ENCODE results near the gene STIMATE.

The STIMATE gene

DNA sequence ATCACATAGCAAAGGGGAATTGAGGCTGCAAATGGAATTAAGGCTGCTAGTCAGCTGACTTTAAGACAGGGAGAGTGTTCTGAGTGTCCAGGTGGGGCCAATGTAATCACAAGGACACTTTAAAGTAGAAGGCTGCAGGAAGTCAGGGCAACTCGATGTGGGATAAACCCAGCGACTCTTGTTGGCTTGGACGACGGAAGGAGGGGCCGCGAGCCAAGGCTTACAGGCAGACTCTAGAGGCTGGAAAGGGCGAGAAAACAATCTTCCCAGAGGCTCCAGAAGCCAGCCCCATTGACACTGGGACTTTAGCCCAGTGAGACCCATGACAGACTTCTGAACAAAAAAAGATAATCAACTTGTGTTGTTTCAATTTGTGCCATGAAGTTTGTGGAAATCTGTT is 49.6 kb downstream of the STIMATE start:
- no peaks in the 10 kb centered on the region for H3K27me3 Mint-ChIP-seq
- H3K9me3 Mint-ChIP-seq: no peaks in the 10 kb centered on the region
- H3K36me3 Mint-ChIP-seq: peaks cover 15 to 53% of the 10 kb centered on the region in 2 donors
- ATAC-seq (replicated peaks) (no peak), DNase-seq (no peak)
- H3K27ac Mint-ChIP-seq: no peak overlapping the region
- H3K4me3 Mint-ChIP-seq: no peak overlapping the region
- H3K4me1 Mint-ChIP-seq: peaks cover 9 to 12% of the 10 kb centered on the region in 2 donors

DNA sequence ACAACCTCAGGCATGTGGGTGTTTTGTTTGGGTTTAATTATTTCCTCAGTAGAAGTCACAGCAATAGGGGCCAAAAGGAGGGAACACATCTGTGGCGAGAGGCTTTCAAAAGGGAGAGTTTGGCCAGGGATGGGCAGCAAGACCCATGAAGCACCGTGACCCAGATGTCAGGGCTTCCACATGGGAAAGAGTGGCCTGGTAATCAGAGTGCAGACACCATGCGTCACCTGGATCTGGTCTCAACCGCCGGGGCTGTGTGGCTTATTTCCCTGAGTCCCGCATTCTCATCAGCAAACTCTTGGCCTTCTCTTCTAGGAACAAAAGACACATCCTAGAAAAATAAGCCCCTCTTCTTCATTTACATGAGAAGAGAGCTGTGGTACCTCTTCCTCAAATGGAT is 50.1 kb downstream of the STIMATE start:
- no peaks in the 10 kb centered on the region for H3K9me3 Mint-ChIP-seq
- no peak overlapping the region for H3K27ac Mint-ChIP-seq
- H3K4me3 Mint-ChIP-seq: no peak overlapping the region
- no peak for DNase-seq
- no peaks in the 10 kb centered on the region for H3K27me3 Mint-ChIP-seq
- ATAC-seq (replicated peaks): no peak
- peaks cover 15 to 57% of the 10 kb centered on the region in 2 donors for H3K36me3 Mint-ChIP-seq
- H3K4me1 Mint-ChIP-seq: peaks cover 9 to 12% of the 10 kb centered on the region in 2 donors

DNA sequence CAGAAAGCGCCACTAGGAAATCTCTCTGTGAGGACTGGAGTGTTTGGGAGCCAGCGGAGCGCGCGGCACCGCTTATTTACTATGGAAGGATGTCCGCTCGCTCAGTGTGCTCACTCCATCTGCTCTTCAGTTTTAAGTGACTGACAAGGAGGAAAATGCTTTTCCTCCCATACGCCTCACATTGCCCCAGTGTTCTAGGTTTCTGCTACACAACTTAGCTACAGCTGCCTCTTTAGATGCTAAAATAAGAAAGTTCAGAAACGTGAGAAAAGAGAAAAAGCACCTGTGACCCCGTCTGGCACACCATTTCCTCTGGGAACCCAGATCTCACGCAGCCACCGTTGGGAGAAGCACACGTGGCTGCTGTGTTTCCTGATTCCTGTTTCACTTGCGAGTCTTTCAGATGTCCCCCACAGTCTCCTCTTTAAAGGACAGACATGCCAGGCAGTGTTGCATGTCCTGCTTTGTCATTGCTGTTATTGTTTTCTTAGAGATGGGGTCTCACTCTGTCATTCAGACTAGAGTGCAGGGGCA is 50.8 kb downstream of the STIMATE start:
- H3K4me3 Mint-ChIP-seq: peak overlapping the region; percentile 50 to 56
- no peaks in the 10 kb centered on the region for H3K27me3 Mint-ChIP-seq
- no peaks in the 10 kb centered on the region for H3K9me3 Mint-ChIP-seq
- DNase-seq (no peak), ATAC-seq (replicated peaks) (peak in 1 of 2 donors; percentile 25)
- H3K4me1 Mint-ChIP-seq: peaks cover 9 to 12% of the 10 kb centered on the region in 2 donors
- H3K36me3 Mint-ChIP-seq: peaks cover 18 to 58% of the 10 kb centered on the region in 2 donors
- H3K27ac Mint-ChIP-seq: no peak overlapping the region

DNA sequence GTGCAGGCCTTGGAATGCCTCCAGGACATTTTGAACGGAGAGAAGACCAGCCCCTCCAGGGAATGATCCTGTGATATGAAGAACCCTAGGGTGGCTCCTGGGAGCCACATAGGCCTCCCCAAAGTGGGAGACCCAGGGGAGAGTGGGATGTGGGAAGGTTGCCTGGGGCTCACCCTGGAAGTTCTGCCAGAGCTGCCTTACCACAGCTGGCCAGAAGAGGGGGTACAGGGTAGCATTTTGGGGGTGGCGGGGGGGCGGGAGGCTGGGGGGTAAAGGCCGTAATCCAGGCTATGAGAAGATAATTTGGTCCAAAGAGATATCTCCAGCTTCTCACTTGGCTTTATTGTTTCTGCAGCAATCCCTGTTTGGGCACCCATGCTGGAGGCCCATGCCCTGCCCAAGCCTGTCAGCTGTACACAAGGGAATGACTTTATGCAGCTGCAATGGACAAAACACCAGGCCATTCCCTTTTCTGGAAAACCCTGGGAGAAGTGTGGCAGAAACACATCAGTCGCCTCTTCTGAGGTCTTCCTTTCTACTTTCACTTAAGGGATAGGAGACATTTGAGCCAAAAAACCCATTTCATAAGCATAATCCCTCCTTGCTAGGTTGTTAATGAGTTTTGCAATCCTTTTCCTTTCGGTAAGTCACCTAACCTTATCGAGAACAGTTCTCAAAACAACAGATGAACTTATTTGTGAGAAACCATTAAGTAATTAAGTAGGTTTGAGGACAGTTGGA is 51.5 kb downstream of the STIMATE start:
- no peak for DNase-seq
- Mint-ChIP-seq H3K4me1 (peaks cover 9 to 17% of the 10 kb centered on the region in 2 donors), H3K27me3 (no peaks in the 10 kb centered on the region), H3K4me3 (no peak overlapping the region), H3K36me3 (peaks cover 18 to 63% of the 10 kb centered on the region in 2 donors), H3K9me3 (no peaks in the 10 kb centered on the region), H3K27ac (no peak overlapping the region)
- ATAC-seq (replicated peaks): no peak

DNA sequence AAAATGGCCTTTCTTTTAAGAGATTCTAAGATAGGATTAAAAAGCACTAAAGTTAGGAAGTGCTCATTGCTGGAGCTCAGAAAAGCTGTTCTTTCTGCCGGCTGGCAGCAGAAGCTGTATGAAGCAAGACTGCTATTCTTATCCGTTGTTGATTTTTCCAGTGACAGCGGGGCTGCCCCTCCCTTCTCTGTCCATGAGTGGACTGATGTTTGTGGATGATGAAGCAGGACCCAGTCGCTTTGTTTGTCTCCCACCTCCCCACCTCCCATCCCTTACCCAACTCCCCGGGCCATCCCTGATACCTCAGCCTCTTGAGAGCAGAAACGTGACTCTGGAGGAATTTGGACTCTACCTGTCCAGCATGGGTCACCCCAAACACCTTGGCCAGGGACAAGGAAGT is 52.2 kb downstream of the STIMATE start:
- H3K36me3 Mint-ChIP-seq: peaks cover 24 to 64% of the 10 kb centered on the region in 2 donors
- peaks cover 9 to 17% of the 10 kb centered on the region in 2 donors for H3K4me1 Mint-ChIP-seq
- no peaks in the 10 kb centered on the region for H3K27me3 Mint-ChIP-seq
- H3K4me3 Mint-ChIP-seq: no peak overlapping the region
- no peak overlapping the region for H3K27ac Mint-ChIP-seq
- ATAC-seq (replicated peaks) (no peak), DNase-seq (no peak)
- no peaks in the 10 kb centered on the region for H3K9me3 Mint-ChIP-seq

DNA sequence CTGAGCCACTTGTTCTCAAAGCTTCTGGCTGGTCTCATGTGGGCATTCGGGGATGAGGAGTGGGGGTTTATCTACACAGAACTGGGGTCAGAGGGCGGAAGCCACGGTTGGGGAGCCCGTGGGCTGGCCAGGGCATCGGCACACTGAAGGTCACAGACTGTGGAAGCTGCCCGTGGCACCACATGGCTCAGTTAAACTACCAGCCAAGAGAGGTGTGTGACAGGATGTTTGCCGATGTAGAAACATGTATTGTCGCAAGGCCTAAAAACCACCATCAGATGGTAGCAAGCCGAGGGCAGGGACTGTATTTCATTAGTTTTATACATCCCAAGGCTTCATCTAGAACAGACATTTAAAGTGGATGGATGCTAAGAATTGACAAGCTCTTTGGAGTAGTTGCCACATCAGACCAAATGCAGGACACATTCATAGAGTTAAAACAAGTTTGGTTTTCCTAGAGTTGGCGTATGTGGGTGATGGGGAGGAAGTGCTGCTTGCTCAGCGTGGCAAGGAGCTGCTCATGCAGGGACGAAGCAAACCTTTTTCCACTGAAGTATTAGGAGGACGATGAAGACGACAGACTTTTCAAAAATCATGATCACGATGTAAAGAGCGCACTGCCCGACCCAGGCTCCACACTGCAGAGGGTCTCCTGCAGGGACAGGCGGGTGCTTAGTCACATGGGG is 52.9 kb downstream of the STIMATE start:
- Mint-ChIP-seq H3K27me3 (no peaks in the 10 kb centered on the region), H3K36me3 (peaks cover 24 to 61% of the 10 kb centered on the region in 2 donors), H3K9me3 (no peaks in the 10 kb centered on the region), H3K4me1 (peaks cover 10 to 17% of the 10 kb centered on the region in 2 donors), H3K27ac (no peak overlapping the region), H3K4me3 (no peak overlapping the region)
- no peak for DNase-seq
- no peak for ATAC-seq (replicated peaks)

DNA sequence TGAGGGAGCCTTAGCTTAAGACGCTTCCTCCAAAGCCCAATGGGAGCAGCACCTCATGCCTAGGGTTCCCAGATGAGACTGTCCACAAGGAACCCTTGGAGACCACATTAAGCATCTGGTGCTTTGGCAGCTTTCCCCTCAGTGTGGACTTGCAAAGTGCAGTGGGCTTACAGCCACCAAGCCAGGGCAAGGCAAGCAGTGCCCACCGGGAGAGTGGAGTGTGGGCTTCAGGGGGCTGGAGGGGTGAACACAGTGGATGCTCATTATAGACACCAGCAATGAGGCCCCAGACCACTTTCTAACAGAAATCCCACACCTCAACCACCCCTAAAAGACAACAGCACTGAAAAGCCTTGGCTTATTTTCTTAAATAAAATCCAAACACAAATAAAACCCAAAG is 53.5 kb downstream of the STIMATE start:
- H3K36me3 Mint-ChIP-seq: peaks cover 24 to 57% of the 10 kb centered on the region in 2 donors
- no peak overlapping the region for H3K27ac Mint-ChIP-seq
- ATAC-seq (replicated peaks) (no peak), DNase-seq (no peak)
- no peaks in the 10 kb centered on the region for H3K9me3 Mint-ChIP-seq
- no peaks in the 10 kb centered on the region for H3K27me3 Mint-ChIP-seq
- peaks cover 13 to 17% of the 10 kb centered on the region in 2 donors for H3K4me1 Mint-ChIP-seq
- no peak overlapping the region for H3K4me3 Mint-ChIP-seq

DNA sequence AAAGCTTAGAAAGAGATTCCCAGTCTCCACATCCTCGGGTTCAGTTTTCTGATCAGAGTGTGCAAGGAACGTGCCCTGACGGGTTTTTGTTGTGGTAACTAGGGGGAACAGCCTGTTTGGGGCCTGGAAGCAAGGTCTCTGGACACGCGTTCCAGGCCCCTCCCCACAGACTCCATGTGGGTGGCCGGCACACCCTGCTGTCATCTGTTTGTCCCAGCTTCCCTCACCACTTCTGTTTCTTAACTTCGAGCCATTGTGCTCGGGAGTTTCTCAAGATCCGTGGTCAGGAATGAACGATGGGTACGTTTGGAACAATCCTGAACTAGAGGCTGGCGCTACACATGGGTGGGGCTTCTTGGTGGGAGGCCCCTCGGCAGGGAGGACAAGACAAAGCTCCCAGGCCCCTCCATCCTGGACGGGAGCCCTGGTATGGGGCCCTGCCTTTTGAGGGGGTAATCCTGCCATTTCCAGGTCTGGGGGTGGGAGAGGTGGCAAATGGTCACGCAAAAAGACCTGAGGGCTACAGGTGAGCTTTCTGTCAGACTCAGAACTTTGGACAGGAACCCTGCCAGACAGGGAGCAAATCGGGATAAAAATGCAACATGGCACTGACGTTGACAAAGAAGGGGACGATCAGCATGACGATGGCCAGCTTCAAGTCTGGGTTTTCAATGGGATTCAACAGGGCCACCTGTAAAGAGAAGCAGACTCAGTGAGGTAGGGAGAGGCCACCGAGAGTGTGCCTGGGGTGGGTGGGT is 54.1 kb downstream of the STIMATE start:
- peaks cover 24 to 57% of the 10 kb centered on the region in 2 donors for H3K36me3 Mint-ChIP-seq
- no peak overlapping the region for H3K4me3 Mint-ChIP-seq
- DNase-seq: no peak
- ATAC-seq (replicated peaks): no peak
- no peaks in the 10 kb centered on the region for H3K9me3 Mint-ChIP-seq
- H3K27ac Mint-ChIP-seq: no peak overlapping the region
- H3K27me3 Mint-ChIP-seq: no peaks in the 10 kb centered on the region
- H3K4me1 Mint-ChIP-seq: peaks cover 15 to 17% of the 10 kb centered on the region in 2 donors

DNA sequence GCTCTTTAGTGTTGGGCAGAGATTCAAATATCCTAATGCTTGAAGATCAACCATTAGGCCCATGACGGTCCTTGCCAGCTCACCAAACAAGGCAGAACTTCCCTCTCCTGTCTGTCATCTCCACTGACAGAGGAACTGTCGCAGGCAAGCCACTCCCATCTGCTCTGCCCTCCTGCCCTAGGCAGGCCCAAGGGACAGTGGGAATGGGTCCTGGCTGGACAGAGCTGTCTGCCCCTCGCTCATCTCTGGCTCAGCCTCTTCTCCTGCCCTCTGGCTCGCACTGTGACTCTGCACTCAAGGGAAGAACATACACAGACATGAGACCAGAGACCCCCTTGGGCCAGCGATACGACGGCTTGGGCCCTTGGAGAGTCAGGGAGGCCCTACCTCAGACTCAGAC is 54.9 kb downstream of the STIMATE start:
- Mint-ChIP-seq H3K4me1 (peaks cover 17% of the 10 kb centered on the region in 2 donors), H3K36me3 (peaks cover 24 to 52% of the 10 kb centered on the region in 2 donors), H3K27ac (no peak overlapping the region), H3K9me3 (no peaks in the 10 kb centered on the region), H3K4me3 (no peak overlapping the region), H3K27me3 (no peaks in the 10 kb centered on the region)
- DNase-seq: no peak
- no peak for ATAC-seq (replicated peaks)

DNA sequence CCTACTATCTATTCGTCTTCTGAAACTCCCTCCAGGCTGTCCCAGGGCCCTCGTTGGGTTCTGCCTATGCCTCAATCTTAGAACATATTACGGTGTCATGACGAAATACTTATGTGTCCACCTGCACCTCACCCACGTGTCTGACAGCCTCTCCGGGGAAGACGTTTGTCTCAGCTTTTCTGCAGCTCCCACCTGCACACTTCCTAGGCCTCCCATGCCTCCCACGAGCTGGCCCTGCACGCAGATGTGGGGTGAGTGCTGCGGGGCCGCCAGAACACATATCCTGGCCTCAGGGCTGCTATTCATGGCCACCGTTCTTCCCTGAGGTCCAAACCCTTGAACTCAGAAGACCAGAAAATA is 55.4 kb downstream of the STIMATE start:
- Mint-ChIP-seq H3K4me3 (no peak overlapping the region), H3K36me3 (peaks cover 24 to 50% of the 10 kb centered on the region in 2 donors), H3K9me3 (no peaks in the 10 kb centered on the region)

DNA sequence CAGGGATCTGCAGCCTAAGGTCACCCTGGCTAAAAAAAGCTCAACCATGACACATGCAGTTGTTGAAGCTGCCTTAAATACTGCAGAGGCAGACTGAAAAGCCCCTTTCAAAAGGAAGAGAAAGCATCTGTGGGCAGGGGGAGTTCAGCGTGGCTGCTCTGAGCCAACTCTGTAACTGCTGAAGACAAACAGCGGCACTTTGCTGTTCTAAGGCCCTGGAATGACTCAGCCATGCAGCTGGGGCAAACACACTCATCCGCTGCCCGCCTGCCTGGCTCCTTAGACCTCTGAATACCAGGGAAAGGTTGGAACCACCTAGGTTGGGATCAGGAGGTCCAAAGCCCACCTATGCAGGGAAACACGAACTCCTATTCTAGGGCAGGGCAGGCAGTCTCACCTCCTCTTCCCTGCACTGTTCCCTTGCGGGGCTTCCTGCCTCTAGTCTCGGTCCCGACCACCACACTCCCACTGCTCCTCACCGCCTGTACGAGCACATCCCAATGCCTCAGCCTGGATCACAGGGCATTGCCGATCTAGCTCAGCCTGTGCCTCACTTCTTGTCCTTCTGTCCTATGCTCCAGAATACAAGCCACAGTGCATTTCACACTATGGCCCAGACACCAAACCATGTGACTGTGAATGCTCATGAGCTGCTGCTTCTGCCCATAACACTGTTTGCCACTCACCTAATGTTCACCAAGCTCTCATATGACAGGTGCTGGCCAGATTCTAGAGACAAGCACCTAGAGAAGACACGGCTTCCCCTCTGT is 56.0 kb downstream of the STIMATE start:
- peak; percentile 65 to 79 for ATAC-seq (replicated peaks)
- DNase-seq: no peak
- H3K4me1 Mint-ChIP-seq: peaks cover 15 to 16% of the 10 kb centered on the region in 2 donors
- H3K27me3 Mint-ChIP-seq: no peaks in the 10 kb centered on the region
- H3K27ac Mint-ChIP-seq: no peak overlapping the region
- H3K36me3 Mint-ChIP-seq: peaks cover 24 to 46% of the 10 kb centered on the region in 2 donors
- no peaks in the 10 kb centered on the region for H3K9me3 Mint-ChIP-seq
- no peak overlapping the region for H3K4me3 Mint-ChIP-seq

More for the DNA sequence above, 55.4 kb downstream of the STIMATE start:
- ATAC-seq (replicated peaks) (no peak), DNase-seq (no peak)
- Mint-ChIP-seq H3K4me1 (peaks cover 16 to 17% of the 10 kb centered on the region in 2 donors), H3K27me3 (no peaks in the 10 kb centered on the region), H3K27ac (no peak overlapping the region)

DNA sequence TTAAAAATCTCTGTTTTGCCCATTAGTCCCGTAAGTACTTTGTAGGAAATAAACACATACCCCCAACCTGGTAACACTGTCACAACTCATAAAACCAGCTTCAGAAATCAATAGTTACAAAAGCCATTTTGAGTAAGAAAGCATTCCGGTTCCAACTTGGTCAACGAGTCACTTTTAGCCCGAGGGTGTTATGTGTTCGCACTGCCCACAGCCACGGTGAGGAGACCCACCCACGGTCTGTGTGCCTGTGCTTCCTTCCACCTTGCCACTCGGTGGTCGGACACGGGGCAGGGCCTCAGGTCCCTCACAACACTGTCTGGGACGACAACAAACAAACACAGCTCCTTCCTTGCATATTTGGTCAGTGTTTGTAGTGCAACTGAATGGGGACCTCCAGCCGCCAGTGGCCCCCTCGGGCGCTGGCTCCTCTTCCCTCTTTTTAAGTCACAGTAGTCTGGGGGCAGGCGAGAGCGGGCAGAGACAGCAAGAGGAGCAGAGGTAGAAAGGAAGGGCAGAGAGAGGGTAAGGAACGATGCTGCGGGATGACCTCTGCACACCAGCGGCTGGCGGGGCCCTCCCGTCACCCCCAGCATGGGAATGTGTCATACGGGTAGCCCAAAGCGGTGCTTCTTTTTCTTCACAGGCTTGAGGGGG is 57.3 kb downstream of the STIMATE start:
- peaks cover 12% of the 10 kb centered on the region in 2 donors for H3K4me1 Mint-ChIP-seq
- H3K9me3 Mint-ChIP-seq: no peaks in the 10 kb centered on the region
- DNase-seq (no peak), ATAC-seq (replicated peaks) (no peak)
- H3K27me3 Mint-ChIP-seq: no peaks in the 10 kb centered on the region
- H3K27ac Mint-ChIP-seq: no peak overlapping the region
- H3K36me3 Mint-ChIP-seq: peaks cover 24 to 44% of the 10 kb centered on the region in 2 donors
- H3K4me3 Mint-ChIP-seq: no peak overlapping the region

DNA sequence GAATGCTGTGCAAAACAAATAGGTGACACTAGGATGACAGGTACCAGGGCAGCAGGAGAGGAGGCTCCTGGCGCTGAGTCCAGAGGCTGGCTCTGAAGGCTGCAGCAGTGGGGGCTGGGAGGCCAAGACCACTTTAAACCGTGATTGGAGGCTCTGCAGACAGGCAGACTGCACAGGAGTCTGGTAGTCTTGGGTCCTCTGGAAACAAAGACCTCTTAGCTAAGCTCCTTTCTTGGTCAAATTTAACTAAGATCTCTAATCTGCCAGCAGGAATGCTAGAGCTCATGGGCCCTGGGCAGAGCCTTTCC is 58.1 kb downstream of the STIMATE start:
- H3K9me3 Mint-ChIP-seq: no peaks in the 10 kb centered on the region
- H3K4me3 Mint-ChIP-seq: no peak overlapping the region
- DNase-seq (no peak), ATAC-seq (replicated peaks) (no peak)
- no peaks in the 10 kb centered on the region for H3K27me3 Mint-ChIP-seq
- peaks cover 10 to 12% of the 10 kb centered on the region in 2 donors for H3K4me1 Mint-ChIP-seq
- no peak overlapping the region for H3K27ac Mint-ChIP-seq
- H3K36me3 Mint-ChIP-seq: peaks cover 25 to 45% of the 10 kb centered on the region in 2 donors
